RWPE2 (cell line): ENCODE results near the gene DAW1.

Experiments
- ATAC-seq: fragments of 200-7000 bp; cut with Tn5 transposase; 3 replicates; pipeline ENCODE4 v1.9.1; 2021; ENCODE audit warnings: low read depth
- DNase-seq: peaks from one replicate; pipeline ENCODE4 v3.0.0-alpha.2; 2020; ENCODE audit warnings: low spot score
- H3K27ac ChIP-seq: fragments of 450-650 bp; 2 replicates; pipeline ENCODE4 v1.5.1; 2017; ENCODE audit warnings: mild to moderate bottlenecking; ENCODE audit not compliant: poor library complexity, severe bottlenecking
- H3K27me3 ChIP-seq: fragments of 250-450 bp; sonication (Bioruptor Pico); 2 replicates; pipeline ENCODE4 v1.5.1; 2021; ENCODE audit warnings: mild to moderate bottlenecking, moderate library complexity; ENCODE audit not compliant: insufficient read depth, poor library complexity, severe bottlenecking
- H3K36me3 ChIP-seq: fragments of 250-450 bp; sonication (Bioruptor Pico); 2 replicates; pipeline ENCODE4 v1.5.1; 2020; ENCODE audit warnings: low read depth, mild to moderate bottlenecking, moderate library complexity
- H3K4me1 ChIP-seq: fragments of 250-450 bp; sonication (Bioruptor Pico); 2 replicates; pipeline ENCODE4 v1.5.1; 2021; ENCODE audit warnings: mild to moderate bottlenecking, moderate library complexity; ENCODE audit not compliant: insufficient read depth, poor library complexity, severe bottlenecking
- H3K4me3 ChIP-seq: fragments of 250-450 bp; sonication (Bioruptor Pico); 2 replicates; pipeline ENCODE4 v1.5.1; 2021; ENCODE audit warnings: mild to moderate bottlenecking, moderate library complexity; ENCODE audit not compliant: severe bottlenecking
- H3K9me3 ChIP-seq: fragments of 250-450 bp; sonication (Bioruptor Pico); 2 replicates; pipeline ENCODE4 v1.5.1; 2021; ENCODE audit warnings: mild to moderate bottlenecking, moderate library complexity; ENCODE audit not compliant: severe bottlenecking
- TF ChIP-seq, protein P1 (sequence below): fragments of 450-650 bp; IDR thresholded peaks from one replicate; pipeline ENCODE4 v1.5.1; 2017; ENCODE audit warnings: mild to moderate bottlenecking, moderate library complexity; ENCODE audit not compliant: poor library complexity, severe bottlenecking

Gene DAW1

GRCh38 chr2:227891673-227892072, 20.2 kb downstream of the DAW1 start:
- H3K9me3 ChIP-seq: no peaks in the 10 kb centered on the region
- TF ChIP-seq, protein P1, sequence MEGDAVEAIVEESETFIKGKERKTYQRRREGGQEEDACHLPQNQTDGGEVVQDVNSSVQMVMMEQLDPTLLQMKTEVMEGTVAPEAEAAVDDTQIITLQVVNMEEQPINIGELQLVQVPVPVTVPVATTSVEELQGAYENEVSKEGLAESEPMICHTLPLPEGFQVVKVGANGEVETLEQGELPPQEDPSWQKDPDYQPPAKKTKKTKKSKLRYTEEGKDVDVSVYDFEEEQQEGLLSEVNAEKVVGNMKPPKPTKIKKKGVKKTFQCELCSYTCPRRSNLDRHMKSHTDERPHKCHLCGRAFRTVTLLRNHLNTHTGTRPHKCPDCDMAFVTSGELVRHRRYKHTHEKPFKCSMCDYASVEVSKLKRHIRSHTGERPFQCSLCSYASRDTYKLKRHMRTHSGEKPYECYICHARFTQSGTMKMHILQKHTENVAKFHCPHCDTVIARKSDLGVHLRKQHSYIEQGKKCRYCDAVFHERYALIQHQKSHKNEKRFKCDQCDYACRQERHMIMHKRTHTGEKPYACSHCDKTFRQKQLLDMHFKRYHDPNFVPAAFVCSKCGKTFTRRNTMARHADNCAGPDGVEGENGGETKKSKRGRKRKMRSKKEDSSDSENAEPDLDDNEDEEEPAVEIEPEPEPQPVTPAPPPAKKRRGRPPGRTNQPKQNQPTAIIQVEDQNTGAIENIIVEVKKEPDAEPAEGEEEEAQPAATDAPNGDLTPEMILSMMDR: no peak
- no peaks in the 10 kb centered on the region for H3K27me3 ChIP-seq
- H3K4me3 ChIP-seq: no peak overlapping the region
- DNase-seq (no peak), ATAC-seq (no peak)
- H3K36me3 ChIP-seq: no peaks in the 10 kb centered on the region
- no peak overlapping the region for H3K27ac ChIP-seq
- H3K4me1 ChIP-seq: peaks cover 12% of the 10 kb centered on the region

- TF ChIP-seq, protein P1: no peak
- ATAC-seq: no peak
- Histone ChIP-seq H3K36me3 (no peaks in the 10 kb centered on the region), H3K4me3 (no peak overlapping the region), H3K4me1 (no peaks in the 10 kb centered on the region), H3K27me3 (no peaks in the 10 kb centered on the region), H3K9me3 (no peaks in the 10 kb centered on the region), H3K27ac (no peak overlapping the region)
- DNase-seq: no peak
Measured at GRCh38 chr2:227903381-227903780, 31.9 kb downstream of the DAW1 start.

GRCh38 chr2:227906991-227907390, 35.6 kb downstream of the DAW1 start:
- H3K4me1 ChIP-seq: no peaks in the 10 kb centered on the region
- H3K27ac ChIP-seq: no peak overlapping the region
- no peaks in the 10 kb centered on the region for H3K9me3 ChIP-seq
- ATAC-seq (no peak), DNase-seq (no peak)
- no peak overlapping the region for H3K4me3 ChIP-seq
- TF ChIP-seq, protein P1: no peak
- H3K36me3 ChIP-seq: no peaks in the 10 kb centered on the region
- no peaks in the 10 kb centered on the region for H3K27me3 ChIP-seq

GRCh38 chr2:227908266-227909054, 37.0 kb downstream of the DAW1 start:
- Histone ChIP-seq H3K36me3 (no peaks in the 10 kb centered on the region), H3K9me3 (no peaks in the 10 kb centered on the region), H3K27ac (no peak overlapping the region), H3K27me3 (no peaks in the 10 kb centered on the region), H3K4me3 (no peak overlapping the region), H3K4me1 (no peaks in the 10 kb centered on the region)
- peak; percentile 82 for ATAC-seq
- TF ChIP-seq, protein P1: no peak
- no peak for DNase-seq

DNA sequence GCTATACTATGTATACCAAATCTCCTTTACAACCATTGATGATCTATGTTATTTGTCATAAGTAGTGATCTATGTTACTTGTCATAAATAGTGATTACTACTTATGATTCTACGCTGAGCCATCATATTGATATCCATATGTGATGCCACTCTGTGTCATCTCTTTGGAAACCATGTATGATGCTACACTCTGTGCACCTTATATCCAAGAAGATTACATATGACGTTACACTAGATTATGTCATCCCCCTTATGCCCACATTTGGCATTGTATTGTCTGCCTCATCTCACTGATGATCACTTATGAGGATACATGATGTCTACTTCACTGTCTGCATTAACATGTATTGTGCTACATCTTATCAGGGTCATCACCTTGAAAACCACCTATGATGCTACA, 42.9 kb downstream of the DAW1 start:
- ATAC-seq (no peak), DNase-seq (no peak)
- Histone ChIP-seq H3K27me3 (no peaks in the 10 kb centered on the region), H3K4me1 (no peaks in the 10 kb centered on the region), H3K27ac (no peak overlapping the region), H3K36me3 (no peaks in the 10 kb centered on the region), H3K4me3 (no peak overlapping the region), H3K9me3 (no peaks in the 10 kb centered on the region)
- TF ChIP-seq, protein P1: no peak
